ENCODE results near the gene PARD3. TPM values are rescaled to one million over a fixed set of nuclear protein-coding genes. Genes with fewer than 3 reads are reported as not detected.

Gene PARD3
- total and polyA plus RNA-seq, 2 donors (not counting 3 experiments of a cell fraction or from before 2014, with no cell fraction given): 7.3 to 24.1 TPM

- FAIRE-seq: no peak
- no peak for DNase-seq (ENCODE audit: low read depth, low spot score)
- no peaks in the 10 kb centered on the region for H3K4me1 ChIP-seq (ENCODE audit: control insufficient read depth, extremely low read depth, insufficient read depth, low read length)
- no peaks in the 10 kb centered on the region for H3K79me2 ChIP-seq (ENCODE audit: control insufficient read depth, insufficient read depth, low read length)
- ChIA-PET POLR2A (no interaction called here), CTCF (interaction anchor here (0.5 kb wide), 1 partner anchor 44 kb away, joined by 5 read pairs; no protein-coding TSS in a partner anchor)
- H3K9me3 ChIP-seq (replicated peaks; ENCODE audit: control insufficient read depth, insufficient read depth, low read length): no peaks in the 10 kb centered on the region
- no TSS peak for BruUV-seq (replicated peaks)
- no peak overlapping the region for H3K9ac ChIP-seq (replicated peaks; ENCODE audit: extremely low read depth, insufficient read depth, low read length)
- no peak overlapping the region for H3K4me3 ChIP-seq (replicated peaks in 1 of 3; ENCODE audit: insufficient read depth in 1 of 3, low read depth in 1 of 3, low read length in 3 of 3)
- H2AFZ ChIP-seq (ENCODE audit: low read depth, low read length): no peak overlapping the region
- H3K27me3 ChIP-seq (ENCODE audit: control insufficient read depth in 2 of 2, insufficient read depth in 2 of 2, low read length in 2 of 2): no peaks in the 10 kb centered on the region
- no peaks in the 10 kb centered on the region for H3K36me3 ChIP-seq (ENCODE audit: control insufficient read depth in 2 of 2, extremely low read depth in 1 of 2, insufficient read depth in 2 of 2, low read length in 2 of 2)
- H3K27ac ChIP-seq (ENCODE audit: insufficient read depth, low read depth, low read length): no peak overlapping the region
- intact Hi-C loops (cut with micrococcal nuclease) (no loop called here), dilution Hi-C loops (cut with MboI; ENCODE audit: extremely low pct_ligation_motif_present, low sequenced_read_pairs) (no loop called here)
- no peak overlapping the region for H3K4me2 ChIP-seq (ENCODE audit: insufficient read depth, low read length)
- H3K9me1 ChIP-seq (replicated peaks; ENCODE audit: control insufficient read depth, extremely low read depth, insufficient read depth, low read length): no peaks in the 10 kb centered on the region
- TF ChIP-seq MYC (IDR thresholded peaks at IDR 0.05; ENCODE audit: low read depth, low read length): no peak
- TF ChIP-seq CTCF (IDR thresholded peaks at IDR 0.05; ENCODE audit: extremely low read depth in 1 of 2, insufficient read depth in 1 of 2, low read depth in 1 of 2, low read length in 2 of 2): no peak
- no peak for TF ChIP-seq MAX (IDR thresholded peaks at IDR 0.05; ENCODE audit: insufficient read depth, insufficient read length)
- TF ChIP-seq FOS (IDR thresholded peaks at IDR 0.05; ENCODE audit: borderline replicate concordance, insufficient read depth, low read length): no peak
- no peak for TF ChIP-seq POLR2A (IDR thresholded peaks at IDR 0.05; ENCODE audit: low read depth, low read length)
- TF ChIP-seq JUN (IDR thresholded peaks at IDR 0.05; ENCODE audit: borderline replicate concordance, insufficient read depth, insufficient read length, low read depth): no peak
- TF ChIP-seq EZH2 (IDR thresholded peaks at IDR 0.05; ENCODE audit: borderline replicate concordance, low read depth, low read length, severe bottlenecking): no peak
- TF ChIP-seq POLR2AphosphoS5 (IDR thresholded peaks at IDR 0.05; ENCODE audit: insufficient read depth, low read depth, low read length): no peak
- TF ChIP-seq GATA2 (IDR thresholded peaks at IDR 0.05; ENCODE audit: insufficient read depth, insufficient read length, low read depth, low read length): no peak
- no peaks in the 10 kb centered on the region for H4K20me1 ChIP-seq (replicated peaks; ENCODE audit: control insufficient read depth, extremely low read depth, insufficient read depth, low read length)
These were observed 277.4 kb downstream of the PARD3 start for GRCh38 chr10:34537629-34538231.
